ENCODE data around the gene SLC15A4. TPM values are rescaled to one million over a fixed set of nuclear protein-coding genes. Genes with fewer than 3 reads are reported as not detected.

The SLC15A4 gene
- polyA plus RNA-seq, 1 of the 3 experiments (the other 2 are of a cell fraction), result 14.5 TPM

- DNase-seq, result no peak
- H3K27ac ChIP-seq (ENCODE audit: low read depth in 2 of 2, low read length in 1 of 2), result no peak overlapping the region
- no peaks in the 10 kb centered on the region for H3K9me3 ChIP-seq
- no peaks in the 10 kb centered on the region for H3K36me3 ChIP-seq (replicated peaks in 1 of 2; ENCODE audit: control insufficient read depth in 1 of 2, insufficient read depth in 2 of 2, low read length in 1 of 2)
- no peak overlapping the region for H3K4me2 ChIP-seq
- WGBS (ENCODE audit: low lambda C conversion rate), result 43% methylated on average over 12 of the region's 12 CpGs
- no peak overlapping the region for H3K9ac ChIP-seq
- CTCF ChIA-PET, result interaction anchor here (2.0 kb wide), 1 partner anchor 15 kb away, joined by 5 read pairs; no protein-coding TSS in a partner anchor
- no peaks in the 10 kb centered on the region for H4K20me1 ChIP-seq (ENCODE audit: insufficient read depth)
- no peaks in the 10 kb centered on the region for H3K27me3 ChIP-seq (ENCODE audit: insufficient read depth)
- no peaks in the 10 kb centered on the region for H3F3A ChIP-seq (replicated peaks; ENCODE audit: insufficient read depth)
- no peaks in the 10 kb centered on the region for H3K4me1 ChIP-seq (ENCODE audit: control insufficient read depth in 1 of 2, insufficient read depth in 2 of 2, low read depth in 1 of 2, low read length in 1 of 2)
- no peaks in the 10 kb centered on the region for H3K79me2 ChIP-seq (ENCODE audit: insufficient read depth)
- no peaks in the 10 kb centered on the region for H3K9me2 ChIP-seq
- TF ChIP-seq SIN3A (IDR thresholded peaks at IDR 0.05; ENCODE audit: borderline replicate concordance, low read depth, low read length), result no peak
- H2AFZ ChIP-seq (ENCODE audit: low read depth), result no peak overlapping the region
- H3K4me3 ChIP-seq (ENCODE audit: low read depth in 2 of 2, low read length in 1 of 2), result no peak overlapping the region
- POLR2A ChIA-PET, result no interaction called here
Measured at GRCh38 chr12:128766738-128767501, 56.8 kb downstream of the SLC15A4 start.

GRCh38 chr12:128763395-128763794 lies 60.4 kb downstream of the SLC15A4 start:
- DNase-seq, result no peak
- Histone ChIP-seq H3K27ac (ENCODE audit: low read depth in 2 of 2, low read length in 1 of 2) (no peak overlapping the region), H4K20me1 (ENCODE audit: insufficient read depth) (no peaks in the 10 kb centered on the region), H3K79me2 (ENCODE audit: insufficient read depth) (no peaks in the 10 kb centered on the region), H3K9me2 (no peaks in the 10 kb centered on the region), H3K4me2 (no peak overlapping the region), H3K27me3 (ENCODE audit: insufficient read depth) (no peaks in the 10 kb centered on the region), H3K4me1 (ENCODE audit: control insufficient read depth in 1 of 2, insufficient read depth in 2 of 2, low read depth in 1 of 2, low read length in 1 of 2) (no peaks in the 10 kb centered on the region), H3K9me3 (no peaks in the 10 kb centered on the region), H3K36me3 (replicated peaks in 1 of 2; ENCODE audit: control insufficient read depth in 1 of 2, insufficient read depth in 2 of 2, low read length in 1 of 2) (no peaks in the 10 kb centered on the region), H3F3A (replicated peaks; ENCODE audit: insufficient read depth) (no peaks in the 10 kb centered on the region), H3K9ac (no peak overlapping the region), H3K4me3 (ENCODE audit: low read depth in 2 of 2, low read length in 1 of 2) (no peak overlapping the region), H2AFZ (ENCODE audit: low read depth) (no peak overlapping the region)
- ChIA-PET POLR2A (no interaction called here), CTCF (interaction anchor here (1.3 to 1.9 kb wide), 2 partner anchors 11 to 19 kb away, joined by 4 read pairs; no protein-coding TSS in a partner anchor)
- TF ChIP-seq EP300 (IDR thresholded peaks at IDR 0.05; ENCODE audit: borderline replicate concordance in 1 of 2, low read depth in 1 of 2, low read length in 1 of 2), result no peak
- no peak for TF ChIP-seq PBX3 (IDR thresholded peaks at IDR 0.05)
- TF ChIP-seq EZH2phosphoT487 (IDR thresholded peaks at IDR 0.05; ENCODE audit: borderline replicate concordance, low read depth), result no peak
- no peak for TF ChIP-seq FOXM1 (IDR thresholded peaks at IDR 0.05; ENCODE audit: low read depth)
- TF ChIP-seq FOXJ3 (CRISPR knock-in tag; IDR thresholded peaks at IDR 0.05), result no peak
- no peak for TF ChIP-seq ZBTB33 (IDR thresholded peaks at IDR 0.05; ENCODE audit: borderline replicate concordance, low read depth)
- no peak for TF ChIP-seq RFX5 (IDR thresholded peaks at IDR 0.05; ENCODE audit: low read length)
- TF ChIP-seq FOSL2 (IDR thresholded peaks at IDR 0.05; ENCODE audit: borderline replicate concordance, low read depth), result no peak
- TF ChIP-seq RXRA (IDR thresholded peaks at IDR 0.05; ENCODE audit: borderline replicate concordance, low read depth), result no peak
- no peak for TF ChIP-seq CHD2 (IDR thresholded peaks at IDR 0.05; ENCODE audit: low read length, partially characterized antibody)
- TF ChIP-seq ELF1 (IDR thresholded peaks at IDR 0.05), result no peak
- TF ChIP-seq RCOR1 (IDR thresholded peaks at IDR 0.05; ENCODE audit: low read length), result no peak
- TF ChIP-seq JUND (IDR thresholded peaks at IDR 0.05), result no peak
- TF ChIP-seq RAD21 (IDR thresholded peaks at IDR 0.05; ENCODE audit: low read length), result no peak
- TF ChIP-seq TCF12 (IDR thresholded peaks at IDR 0.05), result no peak
- no peak for TF ChIP-seq USF1 (IDR thresholded peaks at IDR 0.05; ENCODE audit: borderline replicate concordance, low read depth)
- no peak for TF ChIP-seq SMC3 (IDR thresholded peaks at IDR 0.05; ENCODE audit: low read depth, low read length)
- no peak for TF ChIP-seq REST (IDR thresholded peaks at IDR 0.05; ENCODE audit: low read depth, low read length)
- WGBS (ENCODE audit: low lambda C conversion rate), result 59% methylated on average over 7 of the region's 9 CpGs

All from SK-N-SH (cell line).